ENCODE results near the gene CD2AP.

CD2AP gene

DNA sequence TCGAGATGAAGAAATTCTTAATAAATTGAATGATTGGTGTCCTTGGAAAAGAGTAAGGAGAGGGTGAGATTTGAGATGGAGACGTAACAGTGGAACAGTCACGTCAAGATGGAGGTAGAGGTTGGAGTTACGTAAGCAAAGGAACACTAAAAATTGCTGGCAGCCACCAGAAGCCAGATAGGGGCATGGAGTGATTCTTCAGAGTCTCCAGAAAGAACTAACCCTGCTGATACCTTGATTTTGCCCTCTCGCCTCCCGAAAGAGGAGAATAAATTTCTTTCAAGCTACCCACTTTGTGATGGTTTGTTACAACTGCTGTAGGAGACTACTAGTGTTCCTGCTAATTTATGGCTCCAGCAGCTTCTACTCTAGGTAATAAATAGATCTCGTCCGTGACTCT lies 17.6 kb downstream of the CD2AP start:
- in situ Hi-C loops (cut with MboI; ENCODE audit: low sequenced_read_pairs), result no loop called here

DNA sequence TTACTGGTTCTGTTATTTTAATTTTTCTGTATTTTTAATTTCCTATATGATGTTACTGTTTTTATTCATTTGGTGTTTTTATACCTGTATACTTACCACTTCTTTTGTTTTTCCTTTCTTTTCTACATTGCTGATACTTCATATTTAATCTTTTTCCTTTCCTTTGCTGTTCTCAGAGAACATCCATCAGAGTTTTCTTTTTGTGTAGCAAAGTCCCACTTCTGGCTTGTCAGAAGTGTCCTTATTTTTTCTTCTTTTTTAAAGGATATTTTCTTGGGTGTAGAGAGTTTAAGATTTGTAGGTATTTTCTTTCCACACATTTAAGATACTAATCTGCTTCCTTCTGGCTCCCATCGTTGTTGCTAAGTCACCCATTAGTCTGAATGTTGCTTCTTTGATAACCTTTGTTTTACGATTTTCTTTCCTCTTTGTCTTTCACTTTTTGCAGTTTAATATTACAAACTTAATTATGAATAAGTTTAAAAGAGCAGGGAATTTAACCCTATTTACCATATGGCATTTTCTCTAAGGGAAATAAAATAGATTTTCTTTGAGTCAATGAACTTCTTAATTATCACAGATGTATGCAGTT lies 18.5 kb downstream of the CD2AP start:
- in situ Hi-C loops (cut with MboI; ENCODE audit: low sequenced_read_pairs), result no loop called here

DNA sequence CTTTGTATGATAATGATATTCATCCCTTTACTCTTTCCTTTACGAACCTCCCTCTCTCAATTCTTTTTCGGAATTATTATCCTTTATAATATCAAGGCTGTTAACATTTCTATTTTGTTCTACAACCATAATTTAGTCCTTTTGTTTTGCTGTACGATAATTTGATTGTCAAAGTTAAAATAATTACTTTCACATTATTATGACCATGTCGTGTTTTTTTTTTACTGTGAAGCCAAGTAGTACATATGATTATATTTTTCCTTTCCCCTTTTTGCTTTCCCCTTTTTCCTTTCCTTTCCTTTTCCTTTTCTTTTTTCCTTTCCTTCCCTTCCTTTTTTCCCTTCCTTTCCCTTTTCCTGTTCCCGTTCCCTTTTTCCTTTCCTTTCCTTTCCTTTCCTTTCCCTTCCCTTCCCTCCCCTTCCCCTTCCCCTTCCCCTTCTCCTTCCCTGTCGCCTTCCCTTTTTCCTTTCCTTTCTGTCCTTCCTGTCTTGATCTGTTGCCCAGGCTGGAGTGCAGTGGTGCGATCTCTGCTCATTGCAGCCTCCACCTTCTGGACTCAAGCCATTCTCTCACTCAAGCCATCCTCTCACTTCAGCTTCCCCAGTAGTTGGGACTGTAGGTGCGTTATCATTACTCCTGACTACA lies 19.5 kb downstream of the CD2AP start:
- in situ Hi-C loops (cut with MboI; ENCODE audit: low sequenced_read_pairs), result no loop called here

DNA sequence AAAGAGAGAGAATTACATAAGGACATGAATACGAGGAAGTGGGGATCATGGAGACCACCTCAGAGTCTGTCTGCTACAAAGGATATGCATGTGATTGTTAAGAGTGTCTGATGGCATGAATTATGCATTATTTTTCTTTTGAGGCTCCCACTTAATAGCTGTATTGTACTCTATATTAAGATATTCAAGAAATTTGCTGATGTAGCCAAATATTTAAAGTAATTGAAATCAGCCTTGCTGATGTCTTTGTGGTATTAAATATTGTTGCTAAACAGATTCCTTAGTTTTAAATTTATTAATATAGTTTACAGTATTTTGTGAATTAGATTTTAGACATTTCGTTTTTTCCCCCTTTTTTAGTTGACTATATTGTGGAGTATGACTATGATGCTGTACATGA lies 25.3 kb downstream of the CD2AP start:
- in situ Hi-C loops (cut with MboI; ENCODE audit: low sequenced_read_pairs), result no loop called here

DNA sequence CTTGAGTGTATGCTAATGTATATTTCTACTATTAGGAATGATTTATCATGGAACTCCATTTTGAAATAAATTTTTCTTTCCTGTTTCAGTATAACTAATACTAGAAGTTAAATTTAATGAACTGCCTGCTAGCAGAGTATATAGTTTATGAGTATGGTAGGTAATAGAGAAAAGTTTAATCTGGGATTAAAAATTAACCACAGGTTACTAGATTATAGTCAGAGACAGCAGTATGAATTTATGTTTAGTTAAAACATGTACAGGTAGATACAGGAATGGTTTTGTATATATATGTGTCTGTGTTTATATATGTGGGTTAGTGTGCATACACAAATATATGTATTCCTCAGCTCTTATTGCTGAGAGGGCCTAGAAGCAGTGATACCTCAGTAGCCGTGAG lies 32.3 kb downstream of the CD2AP start:
- in situ Hi-C loops (cut with MboI; ENCODE audit: low sequenced_read_pairs), result no loop called here

DNA sequence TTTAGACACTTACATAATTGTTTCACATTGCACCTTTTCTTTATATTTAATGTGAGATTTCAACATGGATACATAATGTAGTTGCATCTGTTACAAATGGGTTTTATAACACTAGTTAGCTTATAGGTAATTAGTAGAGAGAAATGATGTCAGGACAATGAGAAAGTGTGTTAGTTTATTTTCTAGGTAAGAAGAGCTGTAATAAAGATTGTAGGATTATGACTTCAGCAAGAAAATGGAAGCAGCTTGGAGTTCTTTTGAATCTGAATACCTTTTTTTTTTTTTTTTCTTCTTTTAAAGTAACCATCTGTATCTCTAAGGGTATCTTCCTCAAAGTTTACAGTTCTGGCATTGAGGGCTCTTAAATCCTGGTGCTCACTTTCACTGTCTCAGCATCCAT lies 35.3 kb downstream of the CD2AP start:
- in situ Hi-C loops (cut with MboI; ENCODE audit: low sequenced_read_pairs), result no loop called here

DNA sequence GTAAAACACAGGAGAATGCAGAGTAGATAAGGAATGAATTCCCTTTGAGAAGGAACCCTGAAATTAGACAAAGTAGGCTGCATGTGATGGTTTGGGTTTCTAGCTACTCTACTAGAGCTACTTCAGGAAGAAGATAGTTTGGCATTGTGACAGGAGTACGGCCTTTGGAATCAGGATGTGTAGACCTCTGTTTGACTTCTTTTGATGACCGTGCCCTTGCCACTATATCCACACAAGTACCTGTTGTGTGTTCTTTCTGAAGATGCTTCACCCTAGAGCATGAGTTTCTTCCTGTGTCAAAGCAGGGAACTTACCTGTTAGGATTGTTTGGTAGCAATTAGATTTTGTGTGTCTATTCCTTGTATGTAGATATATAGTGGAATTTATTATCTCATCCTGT lies 41.7 kb downstream of the CD2AP start:
- in situ Hi-C loops (cut with MboI; ENCODE audit: low sequenced_read_pairs), result no loop called here

DNA sequence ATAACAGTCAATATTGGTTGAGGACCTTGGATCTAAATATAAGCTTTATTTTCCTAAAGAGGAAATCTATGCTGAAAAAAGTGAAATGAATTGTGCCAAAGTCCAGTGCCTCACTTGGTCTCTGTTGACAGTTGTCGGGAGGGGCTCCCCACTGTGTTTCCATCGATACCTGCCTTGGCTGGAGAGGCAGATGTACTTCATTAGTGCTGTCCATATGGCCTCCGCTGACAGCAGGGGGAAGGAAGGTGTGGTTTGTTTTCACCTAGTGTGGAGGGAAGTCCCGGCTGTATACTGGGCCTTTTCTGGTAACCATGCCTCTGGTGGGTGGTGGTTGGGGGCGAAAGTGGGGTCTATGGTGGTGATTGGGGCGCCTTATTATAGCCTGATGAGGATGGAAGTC lies 42.7 kb downstream of the CD2AP start:
- in situ Hi-C loops (cut with MboI; ENCODE audit: low sequenced_read_pairs), result no loop called here

DNA sequence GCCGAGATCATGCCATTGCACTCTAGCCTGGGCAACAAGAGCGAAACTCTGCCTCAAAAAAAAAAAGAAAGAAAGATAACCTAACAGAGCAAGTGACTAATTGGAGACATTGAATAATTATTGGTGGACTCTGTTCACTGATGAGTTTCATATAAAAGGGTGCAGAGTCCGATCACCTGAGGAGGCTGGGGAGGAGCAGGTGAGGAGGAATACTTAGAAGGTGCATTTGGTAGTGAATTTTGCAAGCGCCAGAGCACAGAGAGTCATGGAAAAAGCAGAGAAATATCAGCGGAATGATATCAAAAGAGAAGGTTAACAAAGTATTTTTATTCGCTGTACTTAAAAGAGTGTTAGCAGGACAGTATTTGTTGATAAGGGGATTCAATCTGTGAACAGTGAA lies 44.4 kb downstream of the CD2AP start:
- in situ Hi-C loops (cut with MboI; ENCODE audit: low sequenced_read_pairs), result no loop called here

DNA sequence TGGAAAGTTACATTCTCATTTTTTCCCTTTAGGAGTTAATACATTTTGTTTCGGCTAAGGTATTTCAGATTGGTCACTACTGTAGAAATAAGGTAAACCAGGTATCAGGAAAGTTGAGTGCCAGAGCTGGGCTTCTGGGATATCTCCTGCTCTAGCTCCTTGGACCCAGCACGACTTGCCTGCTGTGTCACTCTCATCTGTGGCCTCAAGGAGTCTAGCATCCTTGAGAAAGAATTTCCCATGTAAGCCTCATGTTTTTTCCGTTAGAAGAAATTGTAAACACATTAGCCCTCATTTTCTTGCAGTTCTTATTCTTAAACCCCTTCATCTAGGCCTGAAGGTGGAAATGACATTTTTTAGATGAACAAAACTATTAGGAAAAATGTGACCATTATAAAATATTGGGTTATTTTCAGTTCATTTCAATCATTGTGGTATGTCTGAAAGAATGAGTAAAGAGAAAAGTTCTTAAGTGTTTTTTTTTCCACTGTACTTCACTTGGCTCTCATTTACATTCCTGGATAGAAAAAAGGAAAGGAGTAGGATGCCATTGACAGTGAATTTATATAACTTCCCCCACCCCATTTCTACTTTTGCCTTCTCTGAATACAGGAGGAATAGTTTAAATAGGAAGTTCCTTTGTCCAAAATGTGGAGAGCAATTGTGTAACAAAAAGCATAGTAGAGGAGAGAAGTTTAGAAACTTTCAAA lies 46.7 kb downstream of the CD2AP start:
- in situ Hi-C loops (cut with MboI; ENCODE audit: low sequenced_read_pairs), result no loop called here

DNA sequence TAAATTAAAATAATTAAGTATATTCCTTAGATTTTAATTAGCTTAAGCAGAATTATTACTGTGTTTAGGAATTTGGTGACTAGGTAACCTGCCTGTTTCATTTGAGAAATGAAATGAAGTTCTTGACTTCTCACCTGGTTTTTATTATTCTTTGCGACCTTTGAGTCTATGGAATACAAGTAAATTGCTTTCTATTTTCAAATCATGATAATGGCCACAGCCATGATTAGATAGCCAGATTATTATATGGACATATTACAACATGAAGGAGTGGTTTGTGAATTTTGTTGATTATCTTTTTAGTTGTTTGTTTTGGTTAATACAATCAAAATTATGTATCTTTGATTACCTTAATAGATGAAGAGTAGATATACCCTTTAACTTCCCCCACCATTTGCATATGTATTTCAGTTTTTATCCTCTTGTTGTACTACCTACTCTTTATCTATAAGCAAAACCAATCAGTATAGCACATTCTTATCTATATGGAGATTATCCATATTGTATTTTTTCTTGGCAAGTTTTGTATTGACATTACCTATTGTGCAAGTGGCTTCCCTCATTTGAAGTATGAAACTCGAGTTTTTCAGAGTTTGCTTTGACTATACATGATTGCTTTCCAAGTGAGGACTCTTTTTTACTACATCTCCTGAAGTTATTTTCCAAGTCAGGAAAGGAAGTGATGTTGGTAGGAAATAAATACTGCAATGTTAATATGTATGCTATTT lies 47.9 kb downstream of the CD2AP start:
- in situ Hi-C loops (cut with MboI; ENCODE audit: low sequenced_read_pairs), result no loop called here

DNA sequence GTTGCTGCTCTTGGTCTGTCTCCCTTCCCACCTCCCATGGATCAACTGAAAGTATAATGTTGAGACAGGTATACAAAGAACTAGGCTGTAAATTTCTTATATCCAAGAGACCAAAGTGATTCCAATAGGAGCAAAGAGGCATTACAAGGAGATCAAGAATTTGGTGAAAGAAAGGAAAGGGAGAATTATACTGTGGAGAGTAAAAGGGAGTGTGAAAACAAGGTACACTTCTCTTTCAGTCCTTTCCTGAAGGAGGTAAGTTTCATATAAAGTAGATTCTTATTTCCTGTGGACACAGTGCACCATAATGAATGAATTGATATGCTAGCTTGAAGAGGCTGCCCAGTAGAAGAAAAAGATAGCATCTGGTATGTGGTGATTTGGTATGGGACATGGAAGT lies 49.7 kb downstream of the CD2AP start:
- in situ Hi-C loops (cut with MboI; ENCODE audit: low sequenced_read_pairs), result no loop called here

DNA sequence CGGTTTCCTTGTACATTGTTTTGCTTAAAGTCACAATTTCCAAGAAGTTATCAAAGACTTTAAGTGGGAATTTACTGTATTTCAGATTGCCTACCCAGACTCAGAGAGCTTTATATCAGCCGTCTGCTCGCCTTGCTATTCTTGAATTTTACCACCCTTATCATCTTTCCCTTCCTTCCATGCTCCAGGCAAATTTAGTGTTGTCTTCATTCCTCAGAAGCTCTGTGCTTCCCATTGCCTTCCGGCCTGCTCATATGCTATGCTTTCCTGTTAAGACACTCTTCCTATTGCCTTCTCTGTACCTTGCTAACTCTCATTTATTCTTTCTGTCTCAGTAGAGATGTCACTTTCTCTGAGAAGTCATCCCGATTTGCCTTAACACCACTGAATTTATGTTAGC lies 52.1 kb downstream of the CD2AP start:
- in situ Hi-C loops (cut with MboI; ENCODE audit: low sequenced_read_pairs), result no loop called here

DNA sequence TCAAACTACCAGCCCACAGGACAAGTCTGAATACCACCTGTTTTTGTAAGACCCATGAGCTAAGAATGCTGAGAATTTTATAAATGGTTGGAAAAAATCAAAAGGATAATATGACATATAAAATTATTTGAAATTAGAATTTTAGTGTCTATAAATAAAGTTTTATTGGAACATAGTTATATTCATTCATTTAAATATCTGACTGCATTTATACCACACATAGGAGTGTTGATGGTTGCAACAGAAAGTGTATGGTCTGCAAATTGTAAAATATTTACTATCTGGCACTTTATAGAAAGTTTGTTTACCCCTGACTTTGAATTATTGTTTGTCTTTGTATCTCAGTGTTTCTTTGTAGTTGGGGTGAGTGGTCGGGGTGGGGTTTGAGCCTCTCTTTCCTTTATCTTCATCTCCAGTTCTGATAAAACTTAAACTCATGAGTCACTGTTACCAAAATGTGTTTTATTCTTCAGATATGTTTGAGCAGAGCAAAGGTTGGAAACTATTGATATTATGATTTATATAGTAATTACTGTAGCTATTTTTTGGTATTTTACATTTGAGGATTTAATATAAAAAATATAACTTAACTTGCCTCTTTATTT lies 55.5 kb downstream of the CD2AP start:
- in situ Hi-C loops (cut with MboI; ENCODE audit: low sequenced_read_pairs), result no loop called here

DNA sequence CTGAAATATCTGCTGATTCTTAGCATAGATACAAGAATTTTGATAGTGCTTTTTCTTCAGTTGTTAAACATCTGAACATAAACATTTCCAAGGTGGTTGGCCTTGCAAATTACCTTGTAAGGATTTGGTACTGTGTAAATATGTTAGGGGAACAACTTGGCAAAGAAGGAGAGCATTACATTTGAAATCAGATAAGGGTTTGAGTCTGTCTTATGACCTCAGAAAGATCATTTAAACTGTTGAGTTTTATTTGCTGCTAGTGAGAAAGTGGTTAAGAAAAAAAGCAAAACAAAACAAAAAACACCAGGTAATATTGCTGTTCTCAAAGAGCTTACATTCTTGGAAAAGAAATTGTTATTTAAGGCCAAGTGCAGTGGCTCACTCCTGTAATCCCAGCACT lies 56.5 kb downstream of the CD2AP start:
- in situ Hi-C loops (cut with MboI; ENCODE audit: low sequenced_read_pairs), result no loop called here

DNA sequence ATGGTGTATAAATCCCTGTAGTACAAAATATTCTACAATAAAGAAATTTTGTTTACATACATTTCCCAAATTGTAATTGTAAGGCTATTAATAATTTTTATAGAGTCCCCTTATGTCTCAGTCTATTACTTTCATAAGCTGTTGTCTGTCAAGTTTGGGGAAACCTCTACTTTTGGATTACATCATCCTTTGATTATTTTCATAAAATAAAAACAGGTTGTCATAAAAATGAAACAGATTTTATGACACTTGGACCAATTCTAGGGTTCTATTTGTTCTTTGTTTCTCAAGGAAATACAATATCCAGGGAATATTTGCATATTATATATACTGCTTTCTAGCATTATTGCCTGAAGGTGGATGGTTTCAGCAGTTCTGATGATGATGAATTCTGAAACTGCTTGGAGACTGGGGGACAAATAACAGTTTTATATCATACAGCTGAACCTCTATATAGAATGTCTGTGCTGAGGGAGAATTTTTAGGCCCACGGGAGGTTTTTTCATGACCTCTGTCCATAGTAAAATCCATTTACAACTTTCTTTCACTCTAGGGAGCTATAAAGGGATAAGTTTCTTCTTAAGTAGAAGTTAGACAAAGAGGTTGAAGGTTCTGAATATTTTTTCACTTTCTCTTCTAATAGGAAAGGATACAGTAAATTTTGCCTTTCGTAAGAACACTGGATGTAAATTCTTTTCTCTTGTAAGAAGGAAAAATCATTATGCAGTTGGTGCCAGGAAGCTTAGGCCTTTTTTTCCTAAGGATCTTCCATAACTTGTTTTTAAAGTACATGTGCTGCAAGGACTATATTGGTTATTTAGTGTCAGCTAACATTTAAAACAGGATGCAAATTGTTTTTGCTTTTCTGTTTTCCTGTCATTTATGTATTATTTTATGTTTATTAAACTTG lies 58.0 kb downstream of the CD2AP start:
- in situ Hi-C loops (cut with MboI; ENCODE audit: low sequenced_read_pairs), result no loop called here

DNA sequence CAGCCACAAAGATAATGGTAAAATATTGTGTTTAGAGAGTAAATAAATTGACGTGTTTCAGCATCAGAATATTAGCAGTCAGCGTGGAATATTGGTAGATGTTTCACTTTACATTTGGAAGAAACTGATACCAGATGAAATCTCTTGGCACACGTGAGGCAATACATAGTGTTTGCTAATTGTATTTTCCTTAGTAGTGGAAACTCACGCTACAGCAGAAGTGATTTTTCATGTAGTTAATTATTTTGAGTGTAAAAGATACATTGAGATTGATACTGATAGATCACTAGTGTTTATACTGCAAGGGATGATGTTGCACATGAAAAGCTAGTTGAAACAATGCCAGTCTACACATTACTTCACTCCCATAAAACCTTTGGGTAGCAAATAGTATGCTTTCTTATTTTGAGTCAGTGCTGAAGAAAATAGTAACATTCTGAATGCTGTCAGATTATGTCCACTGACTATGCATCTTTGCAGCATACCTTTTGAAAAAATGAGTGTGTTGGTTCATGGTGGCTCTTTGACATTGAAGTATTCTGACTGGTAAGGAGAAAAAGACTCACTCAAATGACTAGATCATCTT lies 59.3 kb downstream of the CD2AP start:
- in situ Hi-C loops (cut with MboI; ENCODE audit: low sequenced_read_pairs), result no loop called here

DNA sequence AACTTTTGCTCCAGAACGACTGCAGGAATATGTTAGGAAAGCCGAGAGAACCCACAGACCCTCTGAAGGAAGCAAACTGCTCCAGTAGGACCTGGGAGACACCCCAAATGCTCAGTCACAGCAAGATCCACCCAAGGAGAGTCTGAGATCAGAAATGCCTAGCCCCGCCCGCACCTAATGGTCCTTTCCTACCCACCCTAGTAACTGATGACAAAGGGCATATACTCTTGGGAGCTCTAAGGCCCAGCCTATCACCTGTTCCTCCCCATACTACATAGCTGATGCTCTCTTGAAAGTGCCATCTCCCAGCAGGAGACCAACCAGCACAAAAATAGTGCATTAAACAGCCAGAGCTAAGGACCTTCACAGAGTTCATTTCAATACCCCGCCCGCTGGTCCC lies 67.6 kb downstream of the CD2AP start:
- in situ Hi-C loops (cut with MboI; ENCODE audit: low sequenced_read_pairs), result no loop called here

DNA sequence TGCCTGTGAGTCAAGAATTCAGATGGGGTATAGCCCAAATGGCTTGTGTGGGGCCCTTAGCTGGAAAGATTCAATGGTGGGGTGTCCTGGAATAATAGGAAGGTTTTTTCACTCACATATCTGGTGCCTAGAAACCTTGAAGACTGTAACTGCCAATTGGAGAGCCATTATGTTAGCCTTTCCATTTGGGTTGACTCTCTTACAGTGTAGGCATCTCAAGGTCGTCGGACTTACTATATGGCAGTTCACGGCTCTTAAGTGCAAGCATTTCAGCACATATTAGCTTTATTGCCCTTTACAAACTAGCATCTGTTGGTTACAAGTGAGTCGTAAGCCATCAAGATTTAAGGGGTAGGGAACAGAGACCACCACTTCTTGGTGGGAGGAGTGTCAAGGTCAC lies 74.1 kb downstream of the CD2AP start:
- in situ Hi-C loops (cut with MboI; ENCODE audit: low sequenced_read_pairs), result no loop called here

DNA sequence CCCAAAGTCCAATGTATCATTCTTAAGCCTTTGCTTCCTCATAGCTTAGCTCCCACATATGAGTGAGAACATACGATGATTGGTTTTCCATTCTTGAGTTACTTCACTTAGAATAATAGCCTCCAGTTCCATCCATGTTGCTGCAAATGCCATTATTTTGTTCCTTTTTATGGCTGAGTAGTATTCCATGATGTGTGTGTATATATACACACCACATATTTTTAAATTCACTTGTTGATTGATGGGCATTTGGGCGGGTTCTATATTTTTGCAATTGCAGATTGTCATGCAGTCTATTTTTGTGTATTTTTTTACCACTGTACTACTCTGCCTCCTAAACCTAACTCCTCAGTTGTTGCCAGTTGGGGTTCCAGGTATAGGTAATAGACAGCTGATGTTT lies 74.7 kb downstream of the CD2AP start:
- in situ Hi-C loops (cut with MboI; ENCODE audit: low sequenced_read_pairs), result no loop called here

All from HL-60/S4 treated with phorbol 12-myristate 13-acetate at 8.2 ng/mL for 4 days and 3 days (cell line).